ENCODE data around the gene PSAPL1. TPM values are rescaled to one million over a fixed set of nuclear protein-coding genes. Genes with fewer than 3 reads are reported as not detected.

Gene PSAPL1
- total and polyA plus RNA-seq, 2 of the 8 experiments (the other 6 are each of a cell fraction or from before 2014, with no cell fraction given), result 0.03 TPM; not detected in 1

DNA sequence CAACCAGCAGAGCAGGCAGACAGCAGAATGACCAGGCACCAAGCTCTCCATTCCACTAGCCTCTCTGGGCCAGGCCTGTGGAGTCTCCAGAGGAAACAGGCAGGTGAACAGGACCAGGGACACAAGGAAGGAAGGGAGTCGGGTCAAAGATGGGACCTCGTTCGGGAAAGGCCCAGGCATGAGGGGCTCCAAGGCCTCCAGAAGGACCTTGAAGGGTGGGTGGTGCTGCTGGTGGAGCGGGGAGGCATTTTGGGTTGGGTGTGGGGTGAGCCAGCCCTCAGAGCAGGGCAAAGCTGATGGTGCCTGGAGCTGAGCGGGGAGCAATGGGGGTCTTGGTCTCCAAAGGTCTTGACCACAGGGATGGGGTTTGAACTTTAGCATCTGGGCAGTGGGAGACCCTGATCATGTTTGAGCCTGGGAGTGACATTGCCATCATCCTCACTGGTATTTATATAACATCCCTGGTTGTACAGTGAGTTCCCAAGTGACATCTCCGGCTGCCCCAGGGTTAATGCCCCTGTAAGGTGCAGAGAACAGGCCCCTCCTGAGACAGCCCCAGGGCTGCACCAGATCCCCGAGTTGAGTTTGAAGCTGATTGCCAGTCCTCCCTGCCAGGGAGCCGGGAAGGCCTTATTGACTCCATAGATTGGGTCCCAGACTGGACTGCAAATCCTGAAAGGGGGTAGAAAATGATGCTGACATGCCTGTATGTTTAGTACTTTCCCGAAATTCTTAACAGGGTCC, 52.7 kb downstream of the PSAPL1 start:
- Histone ChIP-seq H3K79me2 (ENCODE audit: control insufficient read depth in 1 of 2, insufficient read depth in 2 of 2, low read length in 2 of 2) (no peaks in the 10 kb centered on the region), H2BK120ac (replicated peaks; ENCODE audit: low read depth, low read length) (no peak overlapping the region), H2BK12ac (ENCODE audit: low read depth, low read length) (no peak overlapping the region), H2BK20ac (ENCODE audit: low read length) (no peak overlapping the region), H3K9ac (replicated peaks in 1 of 4; ENCODE audit: extremely low read depth in 1 of 4, low read depth in 3 of 4, low read length in 3 of 4) (no peak overlapping the region), H4K8ac (ENCODE audit: extremely low read depth, insufficient read depth, low read length) (no peak overlapping the region), H3K14ac (ENCODE audit: insufficient read length) (no peak overlapping the region), H2BK5ac (ENCODE audit: low read depth, low read length) (no peak overlapping the region), H3K36me3 (ENCODE audit: control insufficient read depth in 2 of 4, insufficient read depth in 4 of 4, low read length in 3 of 4) (no peaks in the 10 kb centered on the region), H3K4me3 (ENCODE audit: extremely low read depth in 1 of 4, insufficient read depth in 2 of 4, low read depth in 3 of 4, low read length in 4 of 4) (no peak overlapping the region), H3K79me1 (ENCODE audit: low read depth, low read length) (no peaks in the 10 kb centered on the region), H2AK5ac (ENCODE audit: low read depth, low read length) (no peak overlapping the region), H3K18ac (ENCODE audit: extremely low read depth, low read length) (no peak overlapping the region), H3K4me2 (ENCODE audit: insufficient read depth in 1 of 2, low read depth in 2 of 2, low read length in 2 of 2) (no peak overlapping the region), H3K56ac (replicated peaks; ENCODE audit: insufficient read length, low read depth, low read length) (no peak overlapping the region), H4K5ac (ENCODE audit: insufficient read length, low read depth, low read length) (no peak overlapping the region), H4K20me1 (replicated peaks in 1 of 2; ENCODE audit: control insufficient read depth in 1 of 2, insufficient read depth in 2 of 2, low read length in 2 of 2) (no peaks in the 10 kb centered on the region), H2BK15ac (ENCODE audit: low read length) (no peak overlapping the region), H3K23me2 (ENCODE audit: low read depth, low read length) (no peaks in the 10 kb centered on the region), H3K27ac (ENCODE audit: low read depth, low read length) (no peak overlapping the region), H3K27me3 (replicated peaks in 1 of 4; ENCODE audit: control insufficient read depth in 3 of 4, extremely low read depth in 1 of 4, insufficient read depth in 3 of 4, low read length in 3 of 4) (no peaks in the 10 kb centered on the region), H3K4ac (replicated peaks; ENCODE audit: insufficient read length, low read depth, low read length) (no peak overlapping the region), H3K4me1 (replicated peaks in 1 of 4; ENCODE audit: control insufficient read depth in 3 of 4, insufficient read depth in 4 of 4, low read length in 3 of 4) (no peaks in the 10 kb centered on the region), H4K91ac (replicated peaks; ENCODE audit: insufficient read length, low read length) (no peak overlapping the region), H3K9me3 (ENCODE audit: insufficient read depth in 2 of 2, low read depth in 1 of 2, low read length in 1 of 2) (no peaks in the 10 kb centered on the region), H3K23ac (ENCODE audit: insufficient read length) (no peak overlapping the region), H2AFZ (ENCODE audit: low read length) (no peak overlapping the region)
- POLR2A ChIA-PET (ENCODE audit: partially characterized antibody), result no interaction called here
- CTCF ChIA-PET (ENCODE audit: partially characterized antibody), result interaction anchor here (0.6 to 2.0 kb wide), 3 partner anchors 14 to 762 kb away, joined by 3 to 5 read pairs (median 4); no protein-coding TSS in a partner anchor
- TF ChIP-seq HDAC2 (IDR thresholded peaks at IDR 0.05; ENCODE audit: borderline replicate concordance in 1 of 2, low read depth in 2 of 2, low read length in 2 of 2) (no peak), GTF2F1 (IDR thresholded peaks at IDR 0.05; ENCODE audit: borderline replicate concordance, low read depth, low read length) (no peak)
- no peak for FAIRE-seq
- 79% methylated on average over 8 of the region's 9 CpGs; no CpG with 5 or more reads in 1 of the 2 experiments for WGBS, 2 experiments (ENCODE audit: extremely low coverage in 1 of 2, insufficient coverage in 1 of 2, insufficient read length in 1 of 2, insufficient replicate concordance in 2 of 2, low coverage in 1 of 2, low lambda C conversion rate in 2 of 2, missing lambda C conversion rate in 1 of 2)
- DNase-seq (ENCODE audit: low read depth in 1 of 2, low spot score in 2 of 2), result peak in 1 of 2 experiments; percentile 32

Measured in H1 (cell line).